ENCODE data around the gene CD33. TPM values are rescaled to one million over a fixed set of nuclear protein-coding genes. Genes with fewer than 3 reads are reported as not detected.

Gene CD33
- polyA plus RNA-seq, 1 experiment = not detected

GRCh38 chr19:51272183-51272810 lies 47.4 kb downstream of the CD33 start:
- ChIA-PET CTCF (no interaction called here), POLR2A (no interaction called here)
- no peak overlapping the region for H3K4me3 ChIP-seq (ENCODE audit: low read depth, low read length)
- H3K27ac ChIP-seq (ENCODE audit: low read depth, low read length) = no peak overlapping the region
- no peaks in the 10 kb centered on the region for H3K27me3 ChIP-seq (ENCODE audit: control insufficient read depth, insufficient read depth, low read length)
- peaks cover 10% of the 10 kb centered on the region; the same call in 1 of the 2 replicates for H3K9me3 ChIP-seq (ENCODE audit: control insufficient read depth, insufficient read depth, low read length)
- TF ChIP-seq CTCF (IDR thresholded peaks at IDR 0.05; ENCODE audit: low read depth, low read length) = no peak
- DNase-seq (ENCODE audit: low read depth, low spot score) = no peak

- POLR2A ChIA-PET = no interaction called here
- Histone ChIP-seq H3K27ac (ENCODE audit: low read depth, low read length) (no peak overlapping the region), H3K9me3 (ENCODE audit: control insufficient read depth, insufficient read depth, low read length) (peaks cover 10% of the 10 kb centered on the region; the same call in 1 of the 2 replicates), H3K4me3 (ENCODE audit: low read depth, low read length) (no peak overlapping the region), H3K27me3 (ENCODE audit: control insufficient read depth, insufficient read depth, low read length) (no peaks in the 10 kb centered on the region)
- CTCF ChIA-PET = no interaction called here
- TF ChIP-seq CTCF (IDR thresholded peaks at IDR 0.05; ENCODE audit: low read depth, low read length) = no peak
- DNase-seq (ENCODE audit: low read depth, low spot score) = no peak
Observed at GRCh38 chr19:51274049-51274770, 49.3 kb downstream of the CD33 start.

- TF ChIP-seq CTCF (IDR thresholded peaks at IDR 0.05; ENCODE audit: low read depth, low read length) = no peak
- no peak for DNase-seq (ENCODE audit: low read depth, low spot score)
- CTCF ChIA-PET = interaction anchor here (0.6 to 0.7 kb wide), 2 partner anchors 8 to 256 kb away, joined by 3 to 5 read pairs; no protein-coding TSS in a partner anchor
Observed at GRCh38 chr19:51277112-51277511, 52.2 kb downstream of the CD33 start.

GRCh38 chr19:51282335-51282734 lies 57.5 kb downstream of the CD33 start:
- ChIA-PET POLR2A (no interaction called here), CTCF (no interaction called here)
- no peak for DNase-seq (ENCODE audit: low read depth, low spot score)
- Histone ChIP-seq H3K27me3 (ENCODE audit: control insufficient read depth, insufficient read depth, low read length) (no peaks in the 10 kb centered on the region), H3K9me3 (ENCODE audit: control insufficient read depth, insufficient read depth, low read length) (no peaks in the 10 kb centered on the region), H3K27ac (ENCODE audit: low read depth, low read length) (no peak overlapping the region), H3K4me3 (ENCODE audit: low read depth, low read length) (no peak overlapping the region)
- TF ChIP-seq CTCF (IDR thresholded peaks at IDR 0.05; ENCODE audit: low read depth, low read length) = no peak

More at GRCh38 chr19:51277112-51277511, 52.2 kb downstream of the CD33 start:
- no peak overlapping the region for H3K27ac ChIP-seq (ENCODE audit: low read depth, low read length)
- POLR2A ChIA-PET = no interaction called here
- no peaks in the 10 kb centered on the region for H3K27me3 ChIP-seq (ENCODE audit: control insufficient read depth, insufficient read depth, low read length)
- H3K9me3 ChIP-seq (ENCODE audit: control insufficient read depth, insufficient read depth, low read length) = peaks cover 5% of the 10 kb centered on the region; the same call in 1 of the 2 replicates
- H3K4me3 ChIP-seq (ENCODE audit: low read depth, low read length) = no peak overlapping the region

- Histone ChIP-seq H3K4me3 (ENCODE audit: low read depth, low read length) (no peak overlapping the region), H3K27me3 (ENCODE audit: control insufficient read depth, insufficient read depth, low read length) (no peaks in the 10 kb centered on the region), H3K27ac (ENCODE audit: low read depth, low read length) (no peak overlapping the region), H3K9me3 (ENCODE audit: control insufficient read depth, insufficient read depth, low read length) (no peaks in the 10 kb centered on the region)
- DNase-seq (ENCODE audit: low read depth, low spot score) = no peak
- ChIA-PET POLR2A (no interaction called here), CTCF (no interaction called here)
- TF ChIP-seq CTCF (IDR thresholded peaks at IDR 0.05; ENCODE audit: low read depth, low read length) = no peak
Observed at GRCh38 chr19:51285682-51286081, 60.8 kb downstream of the CD33 start.

Data from AG04450 (cell line).